Measurements from ENCODE around the gene DENND1A. TPM values are rescaled to one million over a fixed set of nuclear protein-coding genes. Genes with fewer than 3 reads are reported as not detected.

The DENND1A gene
- total RNA-seq, 1 donor from 2014 or later = 48.1 TPM

DNA sequence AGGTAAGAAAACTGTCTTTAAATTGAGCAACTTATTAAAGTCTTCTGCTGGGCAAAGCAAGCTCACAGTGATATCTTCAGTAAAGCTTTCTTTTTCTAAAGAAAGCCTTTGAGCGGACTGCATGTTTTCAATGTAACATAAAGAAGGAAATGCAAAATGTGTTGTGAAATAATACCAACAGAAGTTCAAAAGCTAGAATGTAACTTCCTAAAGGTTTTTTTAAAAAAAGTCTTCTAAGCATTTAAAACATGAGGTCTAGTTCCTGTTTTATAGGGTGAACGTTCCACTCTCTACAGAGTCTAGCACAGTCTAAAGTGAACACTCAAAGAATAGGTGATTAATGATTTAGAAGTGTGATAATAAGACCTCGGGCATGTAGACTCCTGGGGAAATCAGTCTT is 62.9 kb downstream of the DENND1A start:
- Mint-ChIP-seq H3K4me1 (peaks cover 35% of the 10 kb centered on the region), H3K27ac (no peak overlapping the region), H3K4me3 (no peak overlapping the region), H3K36me3 (peaks cover 2% of the 10 kb centered on the region), H3K27me3 (ENCODE audit: insufficient read depth, low read depth) (peaks cover 34% of the 10 kb centered on the region), H3K9me3 (no peaks in the 10 kb centered on the region)
- H4K20me1 ChIP-seq (ENCODE audit: low read depth) = no peaks in the 10 kb centered on the region
- H3F3A ChIP-seq (ENCODE audit: low read depth) = peaks cover 66% of the 10 kb centered on the region
- H3K36me3 ChIP-seq = no peaks in the 10 kb centered on the region
- TF ChIP-seq EZH2 (IDR thresholded peaks at IDR 0.05) = no peak
- TF ChIP-seq EZH2phosphoT487 (IDR thresholded peaks at IDR 0.05) = no peak
- TF ChIP-seq, protein P1, sequence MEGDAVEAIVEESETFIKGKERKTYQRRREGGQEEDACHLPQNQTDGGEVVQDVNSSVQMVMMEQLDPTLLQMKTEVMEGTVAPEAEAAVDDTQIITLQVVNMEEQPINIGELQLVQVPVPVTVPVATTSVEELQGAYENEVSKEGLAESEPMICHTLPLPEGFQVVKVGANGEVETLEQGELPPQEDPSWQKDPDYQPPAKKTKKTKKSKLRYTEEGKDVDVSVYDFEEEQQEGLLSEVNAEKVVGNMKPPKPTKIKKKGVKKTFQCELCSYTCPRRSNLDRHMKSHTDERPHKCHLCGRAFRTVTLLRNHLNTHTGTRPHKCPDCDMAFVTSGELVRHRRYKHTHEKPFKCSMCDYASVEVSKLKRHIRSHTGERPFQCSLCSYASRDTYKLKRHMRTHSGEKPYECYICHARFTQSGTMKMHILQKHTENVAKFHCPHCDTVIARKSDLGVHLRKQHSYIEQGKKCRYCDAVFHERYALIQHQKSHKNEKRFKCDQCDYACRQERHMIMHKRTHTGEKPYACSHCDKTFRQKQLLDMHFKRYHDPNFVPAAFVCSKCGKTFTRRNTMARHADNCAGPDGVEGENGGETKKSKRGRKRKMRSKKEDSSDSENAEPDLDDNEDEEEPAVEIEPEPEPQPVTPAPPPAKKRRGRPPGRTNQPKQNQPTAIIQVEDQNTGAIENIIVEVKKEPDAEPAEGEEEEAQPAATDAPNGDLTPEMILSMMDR (IDR thresholded peaks at IDR 0.05) = no peak
- no peak overlapping the region for H3K27ac ChIP-seq
- H3K79me2 ChIP-seq (ENCODE audit: low read depth) = peaks cover 45% of the 10 kb centered on the region
- H3K9ac ChIP-seq = no peak overlapping the region
- H3K4me1 ChIP-seq = peaks cover 80% of the 10 kb centered on the region
- peaks cover 8% of the 10 kb centered on the region for H3K27me3 ChIP-seq
- H3K9me3 ChIP-seq (ENCODE audit: low read depth) = no peaks in the 10 kb centered on the region
- H3K4me2 ChIP-seq = peak overlapping the region; percentile 80
- DNase-seq (ENCODE audit: low spot score) = no peak
- no peak overlapping the region for H3K4me3 ChIP-seq
- no peak overlapping the region for H2AFZ ChIP-seq (replicated peaks)

DNA sequence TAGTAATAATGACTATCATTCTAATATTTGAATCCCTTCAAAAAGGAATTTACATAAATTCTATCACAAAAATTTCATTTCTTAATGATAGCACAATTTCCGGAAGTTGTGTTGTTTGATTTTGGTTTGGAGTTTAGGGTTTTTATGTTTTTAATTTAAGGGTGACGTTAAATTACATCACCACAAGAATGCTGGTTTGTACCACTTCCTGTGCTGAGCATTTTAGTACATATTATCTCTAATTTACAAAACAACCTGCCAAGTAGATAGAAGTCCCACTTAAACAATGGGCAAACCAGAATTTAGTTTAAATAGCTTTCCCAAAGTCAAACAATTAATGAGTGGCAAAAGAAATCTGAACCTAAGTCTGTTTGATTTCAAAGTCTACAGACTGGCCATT is 63.4 kb downstream of the DENND1A start:
- Histone ChIP-seq H3K36me3 (no peaks in the 10 kb centered on the region), H2AFZ (replicated peaks) (no peak overlapping the region), H3K4me2 (peak overlapping the region; percentile 80), H4K20me1 (ENCODE audit: low read depth) (no peaks in the 10 kb centered on the region), H3F3A (ENCODE audit: low read depth) (peaks cover 66% of the 10 kb centered on the region), H3K79me2 (ENCODE audit: low read depth) (peaks cover 42% of the 10 kb centered on the region), H3K27me3 (peaks cover 8% of the 10 kb centered on the region), H3K4me3 (no peak overlapping the region), H3K4me1 (peaks cover 80% of the 10 kb centered on the region), H3K27ac (no peak overlapping the region), H3K9ac (no peak overlapping the region), H3K9me3 (ENCODE audit: low read depth) (no peaks in the 10 kb centered on the region)
- Mint-ChIP-seq H3K4me3 (no peak overlapping the region), H3K27ac (no peak overlapping the region), H3K4me1 (peaks cover 36% of the 10 kb centered on the region), H3K9me3 (no peaks in the 10 kb centered on the region), H3K27me3 (ENCODE audit: insufficient read depth, low read depth) (peaks cover 34% of the 10 kb centered on the region), H3K36me3 (peaks cover 2% of the 10 kb centered on the region)
- no peak for DNase-seq (ENCODE audit: low spot score)
- TF ChIP-seq, protein P1 (IDR thresholded peaks at IDR 0.05) = no peak
- TF ChIP-seq EZH2phosphoT487 (IDR thresholded peaks at IDR 0.05) (no peak), EZH2 (IDR thresholded peaks at IDR 0.05) (no peak)

DNA sequence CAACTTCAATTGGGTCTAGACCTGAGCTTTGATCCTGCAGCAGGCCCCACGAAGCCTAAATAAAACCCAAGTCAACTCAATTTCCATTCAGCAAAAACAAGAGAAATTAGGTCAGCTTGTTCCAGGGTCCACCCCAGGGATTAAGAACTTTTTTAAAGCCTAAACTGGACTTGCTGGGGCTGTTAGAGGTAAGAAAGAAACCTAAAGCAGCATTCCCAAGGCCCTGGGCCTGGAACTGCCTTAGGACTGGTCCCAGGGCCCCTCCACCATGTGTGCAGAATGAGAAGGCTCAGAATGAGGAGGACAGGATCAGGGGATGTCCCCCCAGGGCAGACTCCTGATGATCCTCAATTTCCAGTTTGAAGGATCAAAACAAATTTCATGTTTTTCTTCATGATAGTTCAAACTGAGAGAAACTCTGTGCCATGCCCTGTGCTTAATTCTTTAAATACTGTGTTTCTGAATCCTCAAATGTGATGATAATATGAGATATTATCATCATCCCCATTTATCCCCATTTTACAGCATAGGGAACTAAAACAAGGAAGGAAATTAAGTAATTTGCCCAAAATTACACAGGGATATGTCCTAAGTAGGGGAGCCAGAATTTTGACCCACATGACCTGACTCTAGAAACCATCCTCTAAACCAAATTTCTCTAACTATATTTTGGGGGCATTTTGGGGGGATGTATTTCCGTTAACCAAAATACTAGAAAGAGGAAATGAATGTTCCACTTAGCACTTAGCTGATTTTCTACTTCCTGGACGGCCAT is 64.5 kb downstream of the DENND1A start:
- peaks cover 8% of the 10 kb centered on the region for H3K27me3 ChIP-seq
- TF ChIP-seq EZH2phosphoT487 (IDR thresholded peaks at IDR 0.05) (no peak), EZH2 (IDR thresholded peaks at IDR 0.05) (no peak)
- TF ChIP-seq, protein P1 (IDR thresholded peaks at IDR 0.05) = no peak
- peaks cover 35% of the 10 kb centered on the region for H3K79me2 ChIP-seq (ENCODE audit: low read depth)
- H4K20me1 ChIP-seq (ENCODE audit: low read depth) = peaks cover 3% of the 10 kb centered on the region
- H3K9ac ChIP-seq = no peak overlapping the region
- Mint-ChIP-seq H3K4me1 (peaks cover 47% of the 10 kb centered on the region), H3K27ac (no peak overlapping the region), H3K36me3 (peaks cover 2% of the 10 kb centered on the region), H3K9me3 (no peaks in the 10 kb centered on the region), H3K4me3 (peak overlapping the region; percentile 39), H3K27me3 (ENCODE audit: insufficient read depth, low read depth) (peaks cover 37% of the 10 kb centered on the region)
- no peaks in the 10 kb centered on the region for H3K9me3 ChIP-seq (ENCODE audit: low read depth)
- H3K4me1 ChIP-seq = peaks cover 80% of the 10 kb centered on the region
- no peak overlapping the region for H3K4me3 ChIP-seq
- H3F3A ChIP-seq (ENCODE audit: low read depth) = peaks cover 77% of the 10 kb centered on the region
- peak overlapping the region; percentile 96 for H3K27ac ChIP-seq
- H3K4me2 ChIP-seq = peak overlapping the region; percentile 80
- no peaks in the 10 kb centered on the region for H3K36me3 ChIP-seq
- no peak overlapping the region for H2AFZ ChIP-seq (replicated peaks)
- DNase-seq (ENCODE audit: low spot score) = peak; percentile 32
